Ishikawa (cell line): ENCODE measurements around the gene CXXC4.

ENCODE experiments used
- EGR1 ChIP-seq: IDR thresholded peaks from 2 replicates; pipeline ENCODE4 v1.6.1; 2012
- NFIC ChIP-seq: IDR thresholded peaks from 2 replicates; pipeline ENCODE4 v1.6.1; 2012
- RAD21 ChIP-seq: IDR thresholded peaks from 2 replicates; pipeline ENCODE4 v1.6.1; 2012; ENCODE audit warnings: low read depth
- TAF1 ChIP-seq: IDR thresholded peaks from 2 replicates; pipeline ENCODE4 v1.6.1; 2012; ENCODE audit warnings: low read depth, mild to moderate bottlenecking
- TCF12 ChIP-seq: IDR thresholded peaks from 2 replicates; pipeline ENCODE4 v1.6.1; 2012; ENCODE audit warnings: low read depth
- YY1 ChIP-seq: IDR thresholded peaks from 2 replicates; pipeline ENCODE4 v1.6.1; 2012; ENCODE audit warnings: low read depth
- TF ChIP-seq, protein P1 (sequence below): IDR thresholded peaks from 2 replicates; pipeline ENCODE4 v1.6.1; 2012
- TF ChIP-seq, protein P2 (sequence below): IDR thresholded peaks from 2 replicates; pipeline ENCODE4 v1.6.1; 2012; ENCODE audit warnings: low read depth, mild to moderate bottlenecking

DNA sequence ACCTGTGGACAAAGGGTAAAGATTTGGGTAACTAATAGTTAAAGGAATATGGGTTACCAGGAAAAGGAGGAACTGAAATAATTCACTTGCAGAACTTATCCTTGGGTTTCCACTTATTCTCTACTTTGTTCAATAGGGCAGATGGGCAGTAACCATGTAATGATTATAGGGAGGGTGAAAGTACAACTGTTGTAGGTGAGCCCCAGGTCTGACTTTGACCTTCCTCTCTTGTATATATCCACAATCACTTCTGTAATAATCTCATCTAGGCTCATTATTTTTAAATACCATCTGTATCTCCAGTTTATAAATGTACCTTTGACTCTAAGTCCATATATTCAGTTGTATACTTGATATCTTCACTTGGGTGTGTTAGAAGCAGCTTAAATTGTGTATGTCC, 32.1 kb downstream of the CXXC4 start:
- no peak for TF ChIP-seq TAF1
- TF ChIP-seq, protein P1, sequence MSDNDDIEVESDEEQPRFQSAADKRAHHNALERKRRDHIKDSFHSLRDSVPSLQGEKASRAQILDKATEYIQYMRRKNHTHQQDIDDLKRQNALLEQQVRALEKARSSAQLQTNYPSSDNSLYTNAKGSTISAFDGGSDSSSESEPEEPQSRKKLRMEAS, result no peak
- TF ChIP-seq, protein P2, sequence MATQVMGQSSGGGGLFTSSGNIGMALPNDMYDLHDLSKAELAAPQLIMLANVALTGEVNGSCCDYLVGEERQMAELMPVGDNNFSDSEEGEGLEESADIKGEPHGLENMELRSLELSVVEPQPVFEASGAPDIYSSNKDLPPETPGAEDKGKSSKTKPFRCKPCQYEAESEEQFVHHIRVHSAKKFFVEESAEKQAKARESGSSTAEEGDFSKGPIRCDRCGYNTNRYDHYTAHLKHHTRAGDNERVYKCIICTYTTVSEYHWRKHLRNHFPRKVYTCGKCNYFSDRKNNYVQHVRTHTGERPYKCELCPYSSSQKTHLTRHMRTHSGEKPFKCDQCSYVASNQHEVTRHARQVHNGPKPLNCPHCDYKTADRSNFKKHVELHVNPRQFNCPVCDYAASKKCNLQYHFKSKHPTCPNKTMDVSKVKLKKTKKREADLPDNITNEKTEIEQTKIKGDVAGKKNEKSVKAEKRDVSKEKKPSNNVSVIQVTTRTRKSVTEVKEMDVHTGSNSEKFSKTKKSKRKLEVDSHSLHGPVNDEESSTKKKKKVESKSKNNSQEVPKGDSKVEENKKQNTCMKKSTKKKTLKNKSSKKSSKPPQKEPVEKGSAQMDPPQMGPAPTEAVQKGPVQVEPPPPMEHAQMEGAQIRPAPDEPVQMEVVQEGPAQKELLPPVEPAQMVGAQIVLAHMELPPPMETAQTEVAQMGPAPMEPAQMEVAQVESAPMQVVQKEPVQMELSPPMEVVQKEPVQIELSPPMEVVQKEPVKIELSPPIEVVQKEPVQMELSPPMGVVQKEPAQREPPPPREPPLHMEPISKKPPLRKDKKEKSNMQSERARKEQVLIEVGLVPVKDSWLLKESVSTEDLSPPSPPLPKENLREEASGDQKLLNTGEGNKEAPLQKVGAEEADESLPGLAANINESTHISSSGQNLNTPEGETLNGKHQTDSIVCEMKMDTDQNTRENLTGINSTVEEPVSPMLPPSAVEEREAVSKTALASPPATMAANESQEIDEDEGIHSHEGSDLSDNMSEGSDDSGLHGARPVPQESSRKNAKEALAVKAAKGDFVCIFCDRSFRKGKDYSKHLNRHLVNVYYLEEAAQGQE, result no peak
- no peak for TF ChIP-seq NFIC
- TF ChIP-seq YY1, result no peak
- TF ChIP-seq TCF12, result no peak
- no peak for TF ChIP-seq RAD21
- TF ChIP-seq EGR1, result no peak
